Measurements from ENCODE around the gene PAXIP1. TPM values are rescaled to one million over a fixed set of nuclear protein-coding genes. Genes with fewer than 3 reads are reported as not detected.

Gene PAXIP1
- total and polyA plus RNA-seq, 9 donors = 7.9 to 14.9 (median 10.3) TPM

- no peak overlapping the region for H3K27ac ChIP-seq
- WGBS, 3 donors = 79 to 92% (median 90%) methylated on average over 2 of the region's 2 CpGs
- no peaks in the 10 kb centered on the region for H3K4me1 ChIP-seq (ENCODE audit: insufficient read depth)
- H3K9me3 ChIP-seq = no peaks in the 10 kb centered on the region
- TF ChIP-seq CTCF (IDR thresholded peaks at IDR 0.05) (no peak), POLR2A (IDR thresholded peaks at IDR 0.05) (no peak), EP300 (IDR thresholded peaks at IDR 0.05) (no peak)
- intact Hi-C loops (cut with DNase I) = loop anchor here in 1 of 4 donors (10.0 kb wide), 1 partner anchor 863 kb away; no protein-coding TSS in a partner anchor
- no peak for DNase-seq
- no peaks in the 10 kb centered on the region for H3K36me3 ChIP-seq
- H3K27me3 ChIP-seq = no peaks in the 10 kb centered on the region
- no peak overlapping the region for H3K4me3 ChIP-seq
Observed at GRCh38 chr7:154911411-154911810, 91.5 kb downstream of the PAXIP1 start.

- TF ChIP-seq EP300 (IDR thresholded peaks at IDR 0.05) = no peak
- TF ChIP-seq POLR2A (IDR thresholded peaks at IDR 0.05) = no peak
- TF ChIP-seq CTCF (IDR thresholded peaks at IDR 0.05) = no peak
- no peaks in the 10 kb centered on the region for H3K9me3 ChIP-seq
- no peaks in the 10 kb centered on the region for H3K36me3 ChIP-seq
- no peak overlapping the region for H3K4me3 ChIP-seq
- WGBS, 3 donors = 81 to 97% (median 93%) methylated on average over 4 of the region's 4 CpGs
- DNase-seq = no peak
- intact Hi-C loops (cut with DNase I) = loop anchor here in 1 of 4 donors (10.0 kb wide), 1 partner anchor 864 kb away; no protein-coding TSS in a partner anchor
- H3K27ac ChIP-seq = no peak overlapping the region
- H3K4me1 ChIP-seq (ENCODE audit: insufficient read depth) = no peaks in the 10 kb centered on the region
- H3K27me3 ChIP-seq = no peaks in the 10 kb centered on the region
Observed at GRCh38 chr7:154910977-154911376, 91.9 kb downstream of the PAXIP1 start.

- no peak overlapping the region for H3K27ac ChIP-seq
- H3K27me3 ChIP-seq = no peaks in the 10 kb centered on the region
- DNase-seq = peak in 1 of 5 donors; percentile 17
- H3K4me3 ChIP-seq = no peak overlapping the region
- no peaks in the 10 kb centered on the region for H3K36me3 ChIP-seq
- TF ChIP-seq POLR2A (IDR thresholded peaks at IDR 0.05) = no peak
- TF ChIP-seq CTCF (IDR thresholded peaks at IDR 0.05) = no peak
- TF ChIP-seq EP300 (IDR thresholded peaks at IDR 0.05) = no peak
- H3K4me1 ChIP-seq (ENCODE audit: insufficient read depth) = no peaks in the 10 kb centered on the region
- 69 to 71% (median 69%) methylated on average over 4 of the region's 4 CpGs for WGBS, 3 donors
- intact Hi-C loops (cut with DNase I) = loop anchor here in 1 of 4 donors (10.0 kb wide), 1 partner anchor 865 kb away; no protein-coding TSS in a partner anchor
- no peaks in the 10 kb centered on the region for H3K9me3 ChIP-seq
Observed at GRCh38 chr7:154910125-154910524, 92.8 kb downstream of the PAXIP1 start.

- DNase-seq = peak in 1 of 5 donors; percentile 9
- Histone ChIP-seq H3K27me3 (no peaks in the 10 kb centered on the region), H3K36me3 (no peaks in the 10 kb centered on the region), H3K9me3 (no peaks in the 10 kb centered on the region), H3K4me1 (ENCODE audit: insufficient read depth) (no peaks in the 10 kb centered on the region), H3K4me3 (no peak overlapping the region), H3K27ac (no peak overlapping the region)
- TF ChIP-seq EP300 (IDR thresholded peaks at IDR 0.05) (no peak), CTCF (IDR thresholded peaks at IDR 0.05) (no peak), POLR2A (IDR thresholded peaks at IDR 0.05) (no peak)
- intact Hi-C loops (cut with DNase I) = loop anchor here in 1 of 4 donors (10.0 kb wide), 1 partner anchor 865 kb away; no protein-coding TSS in a partner anchor
- 73 to 75% (median 74%) methylated on average over 26 of the region's 26 CpGs for WGBS, 3 donors
Observed at GRCh38 chr7:154909241-154910105, 93.5 kb downstream of the PAXIP1 start.

Data from ovary (tissue), 9 donors.